Neural progenitor cell (in vitro differentiated cells): Measurements from ENCODE around the gene CUBN. TPM values are rescaled to one million over a fixed set of nuclear protein-coding genes. Genes with fewer than 3 reads are reported as not detected.

Experiments used
- DNase-seq: peaks from one replicate; pipeline ENCODE4 v3.0.0-alpha.2; 2016; ENCODE audit warnings: low spot score
- H2AFZ ChIP-seq: fragments of 200-600 bp; sonication (generic); replicated peaks from 2 replicates; pipeline ENCODE4 v1.6.1; 2016; ENCODE audit warnings: antibody characterized with exemption
- H3F3A ChIP-seq: fragments of 200-600 bp; sonication (generic); 2 replicates; pipeline ENCODE4 v1.6.1; 2016; ENCODE audit warnings: antibody characterized with exemption, low read depth
- H3K27ac ChIP-seq: fragments of 200-600 bp; sonication (generic); 2 replicates; pipeline ENCODE4 v1.5.1; 2016; ENCODE audit warnings: mild to moderate bottlenecking
- H3K27me3 ChIP-seq: fragments of 200-600 bp; sonication (generic); 2 replicates; pipeline ENCODE4 v1.6.1; 2016; ENCODE audit warnings: mild to moderate bottlenecking, moderate library complexity
- H3K36me3 ChIP-seq: fragments of 200-600 bp; sonication (generic); 2 replicates; pipeline ENCODE4 v1.5.1; 2016
- H3K4me1 ChIP-seq: fragments of 200-600 bp; sonication (generic); 2 replicates; pipeline ENCODE4 v1.6.1; 2016; ENCODE audit warnings: mixed run types
- H3K4me2 ChIP-seq: fragments of 200-600 bp; sonication (generic); 2 replicates; pipeline ENCODE4 v1.6.1; 2016
- H3K4me3 ChIP-seq: fragments of 200-600 bp; sonication (generic); 2 replicates; pipeline ENCODE4 v1.5.1; 2016
- H3K79me2 ChIP-seq: fragments of 200-600 bp; sonication (generic); 2 replicates; pipeline ENCODE4 v1.6.1; 2016; ENCODE audit warnings: low read depth
- H3K9ac ChIP-seq: fragments of 200-600 bp; sonication (generic); 2 replicates; pipeline ENCODE4 v1.6.1; 2016
- H3K9me3 ChIP-seq: fragments of 200-600 bp; sonication (generic); 2 replicates; pipeline ENCODE4 v1.5.1; 2016; ENCODE audit warnings: low read depth
- H4K20me1 ChIP-seq: fragments of 200-600 bp; sonication (generic); 2 replicates; pipeline ENCODE4 v1.6.1; 2016; ENCODE audit warnings: low read depth
- H3K27ac Mint-ChIP-seq: 3 replicates; pipeline ENCODE4 v1.8.0; 2021; ENCODE audit warnings: mixed read lengths
- H3K27me3 Mint-ChIP-seq: 2 replicates; pipeline ENCODE4 v1.8.0; 2022; ENCODE audit warnings: low read depth, mild to moderate bottlenecking, inconsistent platforms, moderate library complexity, mixed read lengths; ENCODE audit not compliant: insufficient read depth
- H3K36me3 Mint-ChIP-seq: 3 replicates; pipeline ENCODE4 v1.8.0; 2021; ENCODE audit warnings: mixed read lengths
- H3K4me1 Mint-ChIP-seq: 3 replicates; pipeline ENCODE4 v1.8.0; 2021; ENCODE audit warnings: mixed read lengths
- H3K4me3 Mint-ChIP-seq: 3 replicates; pipeline ENCODE4 v1.8.0; 2021; ENCODE audit warnings: mild to moderate bottlenecking, moderate library complexity, mixed read lengths
- H3K9me3 Mint-ChIP-seq: 3 replicates; pipeline ENCODE4 v1.8.0; 2020; ENCODE audit warnings: mixed read lengths
- CTCF ChIP-seq: fragments of 200-600 bp; sonication (generic); IDR thresholded peaks from 2 replicates; pipeline ENCODE4 v1.5.1; 2017; ENCODE audit warnings: antibody characterized with exemption, mild to moderate bottlenecking
- EZH2 ChIP-seq: fragments of 200-600 bp; sonication (generic); IDR thresholded peaks from 2 replicates; pipeline ENCODE4 v1.6.1; 2017; ENCODE audit warnings: antibody characterized with exemption, mild to moderate bottlenecking, moderate library complexity
- EZH2phosphoT487 ChIP-seq: fragments of 200-600 bp; sonication (generic); IDR thresholded peaks from 2 replicates; pipeline ENCODE4 v1.6.1; 2017; ENCODE audit warnings: antibody characterized with exemption
- total RNA-seq: library from RNA; depleted of rRNA; stranded (reverse); fragments of >200 nt; gene quantifications from 2 replicates; pipeline ENCODE4 v1.2.3, GENCODE V29; 2015; ENCODE audit warnings: low replicate concordance

The CUBN gene
- total RNA-seq, 1 donor from 2014 or later = 2.2 TPM

- no peak overlapping the region for H3K4me2 ChIP-seq
- no peak overlapping the region for H3K4me3 ChIP-seq
- H4K20me1 ChIP-seq = no peaks in the 10 kb centered on the region
- Mint-ChIP-seq H3K9me3 (peaks cover 23% of the 10 kb centered on the region), H3K27ac (no peak overlapping the region), H3K36me3 (peaks cover 4% of the 10 kb centered on the region), H3K27me3 (no peaks in the 10 kb centered on the region), H3K4me1 (peaks cover 2% of the 10 kb centered on the region), H3K4me3 (no peak overlapping the region)
- no peak overlapping the region for H2AFZ ChIP-seq
- no peak for DNase-seq
- H3K27ac ChIP-seq = no peak overlapping the region
- H3K9me3 ChIP-seq = peaks cover 7% of the 10 kb centered on the region
- H3K79me2 ChIP-seq = no peaks in the 10 kb centered on the region
- H3K27me3 ChIP-seq = no peaks in the 10 kb centered on the region
- no peak for TF ChIP-seq EZH2phosphoT487
- no peak for TF ChIP-seq EZH2
- TF ChIP-seq CTCF = no peak
- no peaks in the 10 kb centered on the region for H3F3A ChIP-seq
- H3K36me3 ChIP-seq = no peaks in the 10 kb centered on the region
- no peaks in the 10 kb centered on the region for H3K4me1 ChIP-seq
- no peak overlapping the region for H3K9ac ChIP-seq
Observed at GRCh38 chr10:17053061-17053460, 76.5 kb downstream of the CUBN start.

GRCh38 chr10:17051851-17052250 is 77.8 kb downstream of the CUBN start:
- H3K9me3 ChIP-seq = peaks cover 7% of the 10 kb centered on the region
- no peak overlapping the region for H3K9ac ChIP-seq
- no peaks in the 10 kb centered on the region for H3K36me3 ChIP-seq
- no peak overlapping the region for H2AFZ ChIP-seq
- H3K27ac Mint-ChIP-seq = no peak overlapping the region
- no peaks in the 10 kb centered on the region for H4K20me1 ChIP-seq
- no peak for DNase-seq
- H3K4me1 Mint-ChIP-seq = peaks cover 7% of the 10 kb centered on the region
- H3K27me3 ChIP-seq = no peaks in the 10 kb centered on the region
- H3K4me2 ChIP-seq = no peak overlapping the region
- no peaks in the 10 kb centered on the region for H3K79me2 ChIP-seq
- no peak overlapping the region for H3K4me3 Mint-ChIP-seq
- no peaks in the 10 kb centered on the region for H3F3A ChIP-seq
- peaks cover 4% of the 10 kb centered on the region for H3K36me3 Mint-ChIP-seq
- TF ChIP-seq CTCF = no peak
- TF ChIP-seq EZH2 = no peak
- TF ChIP-seq EZH2phosphoT487 = no peak
- H3K27me3 Mint-ChIP-seq = no peaks in the 10 kb centered on the region
- no peak overlapping the region for H3K4me3 ChIP-seq
- no peak overlapping the region for H3K27ac ChIP-seq
- H3K4me1 ChIP-seq = no peaks in the 10 kb centered on the region
- peaks cover 23% of the 10 kb centered on the region for H3K9me3 Mint-ChIP-seq

GRCh38 chr10:17049195-17049594 is 80.4 kb downstream of the CUBN start:
- Mint-ChIP-seq H3K9me3 (peaks cover 23% of the 10 kb centered on the region), H3K27ac (no peak overlapping the region), H3K4me1 (peaks cover 7% of the 10 kb centered on the region), H3K36me3 (peaks cover 2% of the 10 kb centered on the region), H3K4me3 (no peak overlapping the region), H3K27me3 (no peaks in the 10 kb centered on the region)
- Histone ChIP-seq H2AFZ (no peak overlapping the region), H3K79me2 (no peaks in the 10 kb centered on the region), H3K4me2 (no peak overlapping the region), H4K20me1 (no peaks in the 10 kb centered on the region), H3K36me3 (no peaks in the 10 kb centered on the region), H3K27ac (no peak overlapping the region), H3F3A (no peaks in the 10 kb centered on the region), H3K4me3 (no peak overlapping the region), H3K27me3 (no peaks in the 10 kb centered on the region), H3K4me1 (no peaks in the 10 kb centered on the region), H3K9ac (no peak overlapping the region), H3K9me3 (peaks cover 7% of the 10 kb centered on the region)
- DNase-seq = no peak
- TF ChIP-seq EZH2 (no peak), CTCF (no peak), EZH2phosphoT487 (no peak)

GRCh38 chr10:17047908-17048307 is 81.7 kb downstream of the CUBN start:
- Mint-ChIP-seq H3K4me1 (peaks cover 7% of the 10 kb centered on the region), H3K36me3 (peaks cover 2% of the 10 kb centered on the region), H3K27me3 (no peaks in the 10 kb centered on the region), H3K27ac (no peak overlapping the region), H3K9me3 (peaks cover 19% of the 10 kb centered on the region), H3K4me3 (no peak overlapping the region)
- no peaks in the 10 kb centered on the region for H3K4me1 ChIP-seq
- H3K27me3 ChIP-seq = no peaks in the 10 kb centered on the region
- H4K20me1 ChIP-seq = no peaks in the 10 kb centered on the region
- no peaks in the 10 kb centered on the region for H3K9me3 ChIP-seq
- no peak for TF ChIP-seq EZH2
- TF ChIP-seq EZH2phosphoT487 = no peak
- TF ChIP-seq CTCF = no peak
- no peak overlapping the region for H3K9ac ChIP-seq
- no peak overlapping the region for H2AFZ ChIP-seq
- H3K4me2 ChIP-seq = no peak overlapping the region
- H3F3A ChIP-seq = no peaks in the 10 kb centered on the region
- no peaks in the 10 kb centered on the region for H3K36me3 ChIP-seq
- H3K4me3 ChIP-seq = no peak overlapping the region
- no peak overlapping the region for H3K27ac ChIP-seq
- no peaks in the 10 kb centered on the region for H3K79me2 ChIP-seq
- no peak for DNase-seq
